ENCODE results near the gene SLAMF9. TPM values are rescaled to one million over a fixed set of nuclear protein-coding genes. Genes with fewer than 3 reads are reported as not detected.
"Not testable (repeated sequence)": the region's sequence is repeated elsewhere in the genome, so short reads cannot be mapped to it uniquely, and the experiment has no call there.

Gene SLAMF9
- total RNA-seq, 1 donor from 2014 or later, result not detected

DNA sequence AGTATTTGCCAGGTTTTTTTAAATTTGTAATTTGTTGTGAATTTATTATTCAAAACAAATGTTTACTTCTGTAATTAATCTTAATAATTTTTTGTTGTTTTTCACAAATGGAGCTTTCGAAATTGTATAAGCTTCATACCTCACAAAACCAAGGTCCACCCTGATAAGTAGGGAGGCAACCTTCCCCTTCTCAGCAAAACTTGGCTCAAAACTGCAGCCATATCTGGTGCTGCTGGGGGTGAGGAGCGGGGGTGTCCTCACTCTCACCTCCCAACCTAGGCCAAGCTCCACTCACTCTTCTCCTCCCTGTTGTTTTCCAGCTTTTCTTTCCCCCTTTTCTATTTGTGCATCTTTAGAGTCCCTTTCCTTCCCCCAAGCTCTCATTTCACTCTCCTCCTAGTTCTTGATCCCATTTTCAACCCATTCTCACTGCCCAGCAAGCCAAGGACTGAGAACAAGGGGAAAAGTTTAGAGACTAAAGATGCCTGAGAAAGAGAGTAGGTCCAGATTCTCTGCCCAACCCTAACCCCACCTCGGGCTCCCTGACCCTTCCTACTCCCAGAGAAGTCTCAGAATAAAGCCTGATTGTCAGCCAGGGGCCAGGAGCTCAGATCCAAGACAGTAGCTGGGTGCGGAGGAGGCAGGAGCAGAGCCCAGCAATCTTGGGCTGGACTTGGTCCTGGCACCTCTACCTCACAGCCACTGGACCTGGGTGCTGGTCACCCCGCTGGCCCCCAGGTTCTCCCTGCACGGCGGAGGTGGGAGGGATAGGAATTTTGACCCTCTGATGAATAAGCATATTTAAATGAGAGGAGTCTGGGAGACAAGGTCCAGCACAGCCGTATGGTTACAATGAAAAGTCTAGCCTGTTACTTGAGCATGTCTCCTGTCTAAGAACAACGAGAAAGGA lies 45.8 kb downstream of the SLAMF9 start:
- intact Hi-C loops (cut with micrococcal nuclease), result no loop called here
- Histone ChIP-seq H3K4me3 (no peak overlapping the region), H3K36me3 (no peaks in the 10 kb centered on the region), H3K9me3 (replicated peaks) (peaks cover 13% of the 10 kb centered on the region), H3K27me3 (ENCODE audit: low read depth) (no peaks in the 10 kb centered on the region), H3K27ac (replicated peaks) (no peak overlapping the region), H3K4me1 (peaks cover 28% of the 10 kb centered on the region)
- TF ChIP-seq, protein P1, sequence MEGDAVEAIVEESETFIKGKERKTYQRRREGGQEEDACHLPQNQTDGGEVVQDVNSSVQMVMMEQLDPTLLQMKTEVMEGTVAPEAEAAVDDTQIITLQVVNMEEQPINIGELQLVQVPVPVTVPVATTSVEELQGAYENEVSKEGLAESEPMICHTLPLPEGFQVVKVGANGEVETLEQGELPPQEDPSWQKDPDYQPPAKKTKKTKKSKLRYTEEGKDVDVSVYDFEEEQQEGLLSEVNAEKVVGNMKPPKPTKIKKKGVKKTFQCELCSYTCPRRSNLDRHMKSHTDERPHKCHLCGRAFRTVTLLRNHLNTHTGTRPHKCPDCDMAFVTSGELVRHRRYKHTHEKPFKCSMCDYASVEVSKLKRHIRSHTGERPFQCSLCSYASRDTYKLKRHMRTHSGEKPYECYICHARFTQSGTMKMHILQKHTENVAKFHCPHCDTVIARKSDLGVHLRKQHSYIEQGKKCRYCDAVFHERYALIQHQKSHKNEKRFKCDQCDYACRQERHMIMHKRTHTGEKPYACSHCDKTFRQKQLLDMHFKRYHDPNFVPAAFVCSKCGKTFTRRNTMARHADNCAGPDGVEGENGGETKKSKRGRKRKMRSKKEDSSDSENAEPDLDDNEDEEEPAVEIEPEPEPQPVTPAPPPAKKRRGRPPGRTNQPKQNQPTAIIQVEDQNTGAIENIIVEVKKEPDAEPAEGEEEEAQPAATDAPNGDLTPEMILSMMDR (IDR thresholded peaks at IDR 0.05; ENCODE audit: borderline replicate concordance), result no peak
- no peak for DNase-seq

DNA sequence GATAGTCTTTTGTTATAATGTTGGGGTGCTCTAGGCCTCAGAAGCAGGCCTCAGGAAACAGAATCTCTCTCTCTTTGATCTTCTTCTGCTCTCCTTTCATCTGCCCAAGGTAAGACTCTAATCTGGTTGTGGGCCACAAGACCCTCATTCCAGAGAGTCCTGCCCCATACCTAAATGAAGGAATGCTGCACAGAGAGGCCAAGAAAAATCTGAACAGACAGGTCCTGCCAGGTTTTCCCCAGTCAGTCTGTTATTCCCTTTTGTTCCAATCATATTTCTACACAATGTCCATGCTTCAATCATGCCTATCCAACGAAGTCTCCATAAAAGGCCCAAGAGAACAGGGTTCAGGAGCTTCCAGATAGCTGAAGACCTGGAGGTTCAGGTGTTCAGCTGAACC lies 47.1 kb downstream of the SLAMF9 start:
- H3K27me3 ChIP-seq (ENCODE audit: low read depth), result no peaks in the 10 kb centered on the region
- no peaks in the 10 kb centered on the region for H3K36me3 ChIP-seq
- peaks cover 18% of the 10 kb centered on the region for H3K4me1 ChIP-seq
- no peak for DNase-seq
- intact Hi-C loops (cut with micrococcal nuclease), result no loop called here
- peaks cover 13% of the 10 kb centered on the region for H3K9me3 ChIP-seq (replicated peaks)
- H3K27ac ChIP-seq (replicated peaks), result no peak overlapping the region
- H3K4me3 ChIP-seq, result no peak overlapping the region
- TF ChIP-seq, protein P1 (IDR thresholded peaks at IDR 0.05; ENCODE audit: borderline replicate concordance), result no peak

DNA sequence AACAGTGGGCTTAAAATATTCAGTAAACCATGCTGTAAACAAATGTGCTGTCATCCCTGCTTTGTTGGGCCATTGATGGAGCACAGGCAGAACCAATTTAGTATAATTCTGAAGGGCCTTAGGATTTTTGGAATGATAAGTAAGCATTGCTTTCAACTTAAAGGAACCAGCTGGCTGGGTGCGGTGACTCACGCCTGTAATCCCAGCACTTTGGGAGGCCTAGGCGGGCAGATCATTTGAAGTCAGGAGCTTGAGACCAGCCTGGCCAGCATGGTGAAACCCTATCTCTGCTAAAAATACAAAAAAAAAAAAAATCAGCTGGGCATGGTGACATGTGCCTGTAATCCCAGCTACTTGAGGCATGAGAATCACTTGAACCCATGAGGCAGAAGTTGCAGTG lies 50.0 kb downstream of the SLAMF9 start:
- intact Hi-C loops (cut with micrococcal nuclease); H3K27me3 ChIP-seq (ENCODE audit: low read depth); DNase-seq; H3K27ac ChIP-seq (replicated peaks); H3K36me3 ChIP-seq; H3K4me3 ChIP-seq: not testable (repeated sequence)
- Histone ChIP-seq H3K9me3 (replicated peaks) (peaks cover 13% of the 10 kb centered on the region), H3K4me1 (peaks cover 19% of the 10 kb centered on the region)

DNA sequence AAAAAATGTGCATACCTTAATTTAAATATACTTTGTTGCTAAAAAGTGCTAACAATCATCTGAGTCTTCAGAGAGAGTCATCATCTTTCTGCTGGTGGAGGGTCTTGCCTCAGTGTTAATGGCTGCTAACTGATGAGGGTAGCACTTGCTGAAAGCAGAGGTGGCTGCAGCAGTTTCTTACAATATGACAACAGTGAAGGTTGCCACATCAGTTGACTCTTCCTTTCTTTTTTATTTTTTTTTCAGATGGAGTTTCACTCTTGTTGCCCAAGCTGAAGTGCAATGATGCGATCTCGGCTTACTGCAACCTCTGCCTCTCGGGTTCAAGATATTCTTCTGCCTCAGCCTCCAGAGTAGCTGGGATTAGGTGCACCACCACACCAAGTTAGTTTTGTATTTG lies 51.5 kb downstream of the SLAMF9 start:
- intact Hi-C loops (cut with micrococcal nuclease), result no loop called here
- no peak for DNase-seq
- Histone ChIP-seq H3K27ac (replicated peaks) (no peak overlapping the region), H3K27me3 (ENCODE audit: low read depth) (no peaks in the 10 kb centered on the region), H3K9me3 (replicated peaks) (peaks cover 13% of the 10 kb centered on the region), H3K36me3 (no peaks in the 10 kb centered on the region), H3K4me3 (no peak overlapping the region), H3K4me1 (peaks cover 19% of the 10 kb centered on the region)
- TF ChIP-seq, protein P1 (IDR thresholded peaks at IDR 0.05; ENCODE audit: borderline replicate concordance), result no peak

Other genes starting within 250 kb of the SLAMF9 start
- gene CRP, start 239.6 kb downstream of the SLAMF9 start, total RNA-seq, result not detected
- gene DUSP23, start 173.3 kb downstream of the SLAMF9 start, total RNA-seq, result 15.0 TPM
- 0.33 TPM for gene FCRL6, start 151.9 kb downstream of the SLAMF9 start, total RNA-seq
- gene SLAMF8, start 127.4 kb downstream of the SLAMF9 start, total RNA-seq, result 1.7 TPM
- not detected for gene VSIG8, start 91.6 kb downstream of the SLAMF9 start, total RNA-seq
- 1.1 TPM for gene CFAP45, start 54.1 kb downstream of the SLAMF9 start, total RNA-seq
- 110 TPM for gene TAGLN2, start 28.7 kb downstream of the SLAMF9 start, total RNA-seq
- 0.25 TPM for gene IGSF9, start 8.6 kb downstream of the SLAMF9 start, total RNA-seq
- gene PIGM, start 77.8 kb upstream of the SLAMF9 start, total RNA-seq, result 2.5 TPM
- gene KCNJ10, start 115.9 kb upstream of the SLAMF9 start, total RNA-seq, result not detected
- 0.05 TPM for gene KCNJ9, start 127.3 kb upstream of the SLAMF9 start, total RNA-seq
- gene IGSF8, start 144.4 kb upstream of the SLAMF9 start, total RNA-seq, result 18.2 TPM
- gene ATP1A2, start 161.5 kb upstream of the SLAMF9 start, total RNA-seq, result 401 TPM
- 0.11 TPM for gene ATP1A4, start 197.4 kb upstream of the SLAMF9 start, total RNA-seq
- 39.2 TPM for gene CASQ1, start 236.3 kb upstream of the SLAMF9 start, total RNA-seq